GM12878 (cell line): Measurements from ENCODE around the gene MYO10.
"Not testable (repeated sequence)": the region's sequence is repeated elsewhere in the genome, so short reads cannot be mapped to it uniquely, and the experiment has no call there.

ENCODE experiments used
- FOS ChIP-seq: IDR thresholded peaks from 3 replicates; pipeline ENCODE4 v1.6.1; 2011; ENCODE audit warnings: borderline replicate concordance; ENCODE audit not compliant: insufficient read length; ENCODE audit errors: extremely low read depth
- NR2C1 ChIP-seq: fragments of 450-650 bp; IDR thresholded peaks from 2 replicates; pipeline ENCODE4 v1.6.1; 2017; ENCODE audit warnings: antibody characterized with exemption, mild to moderate bottlenecking, moderate library complexity
- TF ChIP-seq, protein P1 (sequence below), 3 experiments: IDR thresholded peaks in 2 of 3; conservative IDR thresholded peaks in 1 of 3; 2 replicates each; pipeline ENCODE4 v1.5.1; 2011; ENCODE audit warnings: low read depth in 3 of 3, low read length in 3 of 3, mild to moderate bottlenecking in 3 of 3, control low read depth in 2 of 3, moderate library complexity in 2 of 3, inconsistent platforms in 1 of 3, mixed read lengths in 1 of 3; ENCODE audit not compliant: control insufficient read depth in 2 of 3, insufficient read depth in 1 of 3; ENCODE audit errors: extremely low read depth in 1 of 3

DNA sequence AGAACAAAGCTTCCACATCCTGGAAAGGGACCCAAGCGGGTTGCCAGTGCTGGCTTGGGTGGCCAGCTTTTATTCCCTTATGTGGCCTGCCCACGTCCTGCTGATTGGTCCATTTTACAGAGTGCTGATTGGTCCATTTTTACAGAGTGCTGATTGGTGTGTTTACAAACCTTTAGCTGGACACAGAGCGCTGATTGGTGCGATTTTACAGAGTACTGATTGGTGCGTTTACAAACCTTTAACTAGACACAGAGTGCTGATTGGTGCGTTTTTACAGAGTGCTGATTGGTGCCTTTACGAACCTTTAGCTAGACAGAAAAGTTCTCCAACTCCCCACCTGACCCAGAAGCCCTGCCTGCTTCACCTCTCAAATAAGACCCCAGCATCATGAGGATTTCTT lies 49.2 kb upstream of the MYO10 start:
- TF ChIP-seq, protein P1, sequence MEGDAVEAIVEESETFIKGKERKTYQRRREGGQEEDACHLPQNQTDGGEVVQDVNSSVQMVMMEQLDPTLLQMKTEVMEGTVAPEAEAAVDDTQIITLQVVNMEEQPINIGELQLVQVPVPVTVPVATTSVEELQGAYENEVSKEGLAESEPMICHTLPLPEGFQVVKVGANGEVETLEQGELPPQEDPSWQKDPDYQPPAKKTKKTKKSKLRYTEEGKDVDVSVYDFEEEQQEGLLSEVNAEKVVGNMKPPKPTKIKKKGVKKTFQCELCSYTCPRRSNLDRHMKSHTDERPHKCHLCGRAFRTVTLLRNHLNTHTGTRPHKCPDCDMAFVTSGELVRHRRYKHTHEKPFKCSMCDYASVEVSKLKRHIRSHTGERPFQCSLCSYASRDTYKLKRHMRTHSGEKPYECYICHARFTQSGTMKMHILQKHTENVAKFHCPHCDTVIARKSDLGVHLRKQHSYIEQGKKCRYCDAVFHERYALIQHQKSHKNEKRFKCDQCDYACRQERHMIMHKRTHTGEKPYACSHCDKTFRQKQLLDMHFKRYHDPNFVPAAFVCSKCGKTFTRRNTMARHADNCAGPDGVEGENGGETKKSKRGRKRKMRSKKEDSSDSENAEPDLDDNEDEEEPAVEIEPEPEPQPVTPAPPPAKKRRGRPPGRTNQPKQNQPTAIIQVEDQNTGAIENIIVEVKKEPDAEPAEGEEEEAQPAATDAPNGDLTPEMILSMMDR (IDR thresholded peaks at IDR 0.05 in 2 of 3, conservative IDR thresholded peaks at IDR 0.05 in 1 of 3; ENCODE audit: control insufficient read depth in 2 of 3, extremely low read depth in 1 of 3, insufficient read depth in 1 of 3, low read depth in 3 of 3, low read length in 3 of 3), result not testable (repeated sequence)
- TF ChIP-seq FOS, NR2C1: not testable (repeated sequence)
